GM13977 (cell line): ENCODE results near the gene GNL3.

Source experiments
- DNase-seq: peaks from one replicate; pipeline ENCODE4 v3.0.0; 2012; ENCODE audit warnings: low spot score
- CTCF ChIP-seq: IDR thresholded peaks from 2 replicates; pipeline ENCODE4 v1.5.1; 2012; ENCODE audit warnings: mild to moderate bottlenecking, control low read depth; ENCODE audit not compliant: insufficient read depth; ENCODE audit errors: extremely low read depth, missing control alignments
- in situ Hi-C: fragments of 300-500 bp; cut with MboI; formaldehyde crosslinking; loops from one replicate; pipeline ENCODE4 v1.12.0; 2022; ENCODE audit warnings: low sequenced_read_pairs, low pct_unique_long_range_greater_than_20kb, mixed read lengths, inconsistent platforms; ENCODE audit not compliant: unreplicated experiment

GNL3 gene

GRCh38 chr3:52742418-52743041 is 56.7 kb downstream of the GNL3 start:
- DNase-seq: peak; percentile 55
- in situ Hi-C loops: no loop called here

GRCh38 chr3:52743152-52743551 is 57.3 kb downstream of the GNL3 start:
- DNase-seq: no peak
- TF ChIP-seq CTCF: no peak
- in situ Hi-C loops: no loop called here

More at GRCh38 chr3:52742418-52743041, 56.7 kb downstream of the GNL3 start:
- peak; percentile 64 for TF ChIP-seq CTCF

GRCh38 chr3:52743721-52744120 is 57.9 kb downstream of the GNL3 start:
- no peak for TF ChIP-seq CTCF
- DNase-seq: no peak
- in situ Hi-C loops: no loop called here
